ENCODE results near the gene PWWP3B.

The PWWP3B gene

DNA sequence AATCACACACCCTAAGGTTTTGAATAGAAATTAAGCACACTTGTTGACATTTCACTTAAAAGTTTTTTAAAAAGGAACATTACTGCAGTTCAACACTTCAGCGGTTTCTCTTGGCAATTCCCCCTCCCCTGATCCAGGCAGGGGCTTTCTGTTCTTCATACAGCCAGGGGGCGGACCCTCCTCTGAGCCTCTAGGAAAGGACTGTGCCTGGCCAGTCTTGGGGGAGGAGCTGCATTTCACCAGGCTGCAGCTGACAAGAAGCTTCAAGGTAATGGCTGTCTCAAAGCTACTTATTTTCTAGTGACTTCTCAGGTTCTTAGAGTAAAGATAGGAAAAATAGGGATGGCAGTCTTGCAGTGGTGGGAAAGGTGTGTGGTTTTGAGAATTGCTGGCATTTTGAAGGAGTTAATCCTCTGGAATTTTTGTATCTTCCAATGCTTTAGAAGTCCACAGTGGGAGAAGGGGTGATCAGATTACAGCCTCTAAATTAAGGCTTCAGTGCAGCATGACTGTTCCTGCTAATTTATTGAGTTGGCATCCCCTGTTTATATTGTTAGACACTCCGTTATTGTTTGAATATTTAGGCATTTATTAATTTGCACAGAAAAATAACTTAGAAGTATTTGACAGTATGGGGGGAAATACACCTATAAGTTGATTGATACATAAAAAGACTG, 33.5 kb downstream of the PWWP3B start:
- Histone ChIP-seq H3K27ac (ENCODE audit: low read length) (no peak overlapping the region), H3K9me3 (ENCODE audit: control insufficient read depth in 1 of 2, low read length in 2 of 2) (no peaks in the 10 kb centered on the region), H3K4me1 (ENCODE audit: control insufficient read depth in 1 of 2, insufficient read depth in 2 of 2, low read length in 2 of 2) (no peaks in the 10 kb centered on the region), H3K4me3 (ENCODE audit: low read depth in 1 of 2, low read length in 2 of 2) (no peak overlapping the region), H3K27me3 (ENCODE audit: low read depth, low read length) (no peaks in the 10 kb centered on the region), H3K36me3 (ENCODE audit: control insufficient read depth in 1 of 2, insufficient read depth in 2 of 2, low read length in 2 of 2) (no peaks in the 10 kb centered on the region)

GRCh38 chrX:106203315-106203714, 35.2 kb downstream of the PWWP3B start:
- Histone ChIP-seq H3K27me3 (ENCODE audit: low read depth, low read length) (no peaks in the 10 kb centered on the region), H3K4me1 (ENCODE audit: control insufficient read depth in 1 of 2, insufficient read depth in 2 of 2, low read length in 2 of 2) (no peaks in the 10 kb centered on the region), H3K27ac (ENCODE audit: low read length) (no peak overlapping the region), H3K36me3 (ENCODE audit: control insufficient read depth in 1 of 2, insufficient read depth in 2 of 2, low read length in 2 of 2) (no peaks in the 10 kb centered on the region), H3K4me3 (ENCODE audit: low read depth in 1 of 2, low read length in 2 of 2) (no peak overlapping the region), H3K9me3 (ENCODE audit: control insufficient read depth in 1 of 2, low read length in 2 of 2) (no peaks in the 10 kb centered on the region)

GRCh38 chrX:106208154-106208553, 40.0 kb downstream of the PWWP3B start:
- Histone ChIP-seq H3K9me3 (ENCODE audit: control insufficient read depth in 1 of 2, low read length in 2 of 2) (no peaks in the 10 kb centered on the region), H3K4me1 (ENCODE audit: control insufficient read depth in 1 of 2, insufficient read depth in 2 of 2, low read length in 2 of 2) (no peaks in the 10 kb centered on the region), H3K27ac (ENCODE audit: low read length) (no peak overlapping the region), H3K4me3 (ENCODE audit: low read depth in 1 of 2, low read length in 2 of 2) (no peak overlapping the region), H3K36me3 (ENCODE audit: control insufficient read depth in 1 of 2, insufficient read depth in 2 of 2, low read length in 2 of 2) (no peaks in the 10 kb centered on the region), H3K27me3 (ENCODE audit: low read depth, low read length) (no peaks in the 10 kb centered on the region)

All from muscle layer of duodenum (tissue), 2 donors.